Measurements from ENCODE around the gene CAMK1D.

Gene CAMK1D

DNA sequence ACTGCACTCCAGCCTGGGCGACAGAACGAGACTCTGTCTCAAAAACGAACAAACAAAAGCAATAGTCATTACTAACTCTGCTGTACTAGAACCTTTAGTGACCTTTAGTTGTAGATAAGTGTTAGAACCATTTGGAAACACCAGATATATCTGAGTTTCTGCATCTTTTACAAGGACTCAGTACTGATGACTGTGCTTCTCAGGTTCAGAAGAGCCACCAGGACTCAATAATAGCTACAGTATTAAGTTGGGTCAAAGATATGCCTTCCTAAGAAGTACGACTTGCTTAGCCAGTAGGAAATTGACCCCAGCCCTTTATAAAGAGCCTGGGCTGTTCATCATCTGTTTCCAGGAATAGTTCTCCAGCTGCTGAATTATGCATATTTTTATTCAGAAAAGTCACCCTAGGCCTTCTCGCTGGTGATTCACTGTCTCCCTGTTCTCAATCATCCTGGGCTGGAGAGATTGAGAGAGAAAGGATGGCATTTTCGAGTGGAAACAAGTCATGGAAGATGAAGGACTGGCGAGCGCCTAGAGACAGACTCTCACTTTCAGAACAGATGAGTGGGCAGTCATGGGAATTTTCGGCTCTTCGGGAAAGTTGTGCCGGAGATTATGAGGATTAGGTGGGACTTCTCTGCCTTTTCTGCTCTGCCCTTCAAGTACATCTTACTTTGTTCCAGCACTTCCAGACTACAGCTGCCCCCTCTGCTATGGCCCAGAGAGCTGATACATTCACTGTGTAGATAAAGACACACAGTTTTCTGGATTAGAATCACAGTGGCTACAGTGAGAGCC is 336.1 kb downstream of the CAMK1D start:
- no peak for DNase-seq (ENCODE audit: low spot score)
- FAIRE-seq = no peak

GRCh38 chr10:12687996-12688395 is 338.6 kb downstream of the CAMK1D start:
- DNase-seq (ENCODE audit: low spot score) = no peak
- FAIRE-seq = no peak

DNA sequence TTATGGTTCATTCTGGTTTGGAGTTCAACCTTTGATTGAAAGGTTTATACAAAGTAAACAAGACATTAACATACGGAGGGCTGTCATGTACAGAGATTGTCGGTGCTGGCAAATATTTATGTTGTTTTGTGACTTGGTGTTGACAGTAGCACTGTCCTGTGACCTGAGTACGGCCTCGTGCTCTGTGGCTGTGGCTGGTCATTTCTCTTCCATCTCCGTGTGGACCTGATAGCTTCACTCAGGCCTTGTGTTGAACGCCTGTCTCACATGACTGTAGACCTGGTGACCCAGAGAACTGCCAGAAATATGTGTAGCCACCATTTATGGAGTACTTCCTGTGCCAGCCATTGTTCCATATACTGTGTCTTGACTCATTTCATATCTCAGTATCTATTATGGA is 340.5 kb downstream of the CAMK1D start:
- DNase-seq (ENCODE audit: low spot score) (no peak), FAIRE-seq (no peak)

- DNase-seq (ENCODE audit: low spot score) (no peak), FAIRE-seq (no peak)
Observed at GRCh38 chr10:12690525-12691126, 341.3 kb downstream of the CAMK1D start.

DNA sequence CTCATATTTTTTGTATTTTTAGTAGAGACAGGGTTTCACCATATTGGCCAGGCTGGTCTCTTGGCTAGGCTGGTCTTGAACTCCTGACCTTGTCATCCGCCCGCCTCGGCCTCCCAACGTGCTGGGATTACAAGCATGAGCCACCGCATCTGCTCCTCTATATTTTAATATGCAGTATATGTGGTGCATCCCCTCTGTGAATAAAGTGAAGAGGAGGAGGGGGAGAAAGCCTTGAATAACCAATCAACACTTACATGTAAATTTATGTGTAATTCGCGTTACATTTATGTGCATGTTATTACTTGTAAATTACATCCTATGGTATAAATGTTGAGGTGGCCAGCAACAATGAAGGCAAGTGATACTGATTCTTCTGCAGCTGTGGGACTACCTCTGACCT is 342.2 kb downstream of the CAMK1D start:
- FAIRE-seq (no peak), DNase-seq (ENCODE audit: low spot score) (no peak)

DNA sequence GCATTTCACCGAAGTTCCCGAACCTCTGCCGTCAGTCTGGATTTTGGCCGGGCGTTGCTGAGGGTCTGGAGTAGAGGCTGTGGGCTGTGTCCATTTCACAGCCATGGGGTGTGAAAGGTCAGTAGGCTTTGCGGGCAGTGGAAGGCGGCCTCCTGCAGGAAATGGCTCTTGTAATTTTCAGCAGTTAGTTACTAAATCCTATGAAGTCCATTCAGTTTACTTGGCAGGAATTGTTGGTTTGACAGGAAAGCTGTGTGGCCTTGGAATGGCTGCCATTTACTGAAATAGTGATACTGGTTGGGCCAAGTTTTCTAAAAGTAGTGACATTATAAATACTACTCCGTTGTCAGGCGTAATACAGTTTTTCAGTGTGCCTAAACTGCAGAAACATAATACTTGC is 348.4 kb downstream of the CAMK1D start:
- FAIRE-seq (no peak), DNase-seq (ENCODE audit: low spot score) (no peak)

- FAIRE-seq = peak; percentile 98
- DNase-seq (ENCODE audit: low spot score) = peak; percentile 85
Observed at GRCh38 chr10:12699258-12699700, 349.9 kb downstream of the CAMK1D start.

DNA sequence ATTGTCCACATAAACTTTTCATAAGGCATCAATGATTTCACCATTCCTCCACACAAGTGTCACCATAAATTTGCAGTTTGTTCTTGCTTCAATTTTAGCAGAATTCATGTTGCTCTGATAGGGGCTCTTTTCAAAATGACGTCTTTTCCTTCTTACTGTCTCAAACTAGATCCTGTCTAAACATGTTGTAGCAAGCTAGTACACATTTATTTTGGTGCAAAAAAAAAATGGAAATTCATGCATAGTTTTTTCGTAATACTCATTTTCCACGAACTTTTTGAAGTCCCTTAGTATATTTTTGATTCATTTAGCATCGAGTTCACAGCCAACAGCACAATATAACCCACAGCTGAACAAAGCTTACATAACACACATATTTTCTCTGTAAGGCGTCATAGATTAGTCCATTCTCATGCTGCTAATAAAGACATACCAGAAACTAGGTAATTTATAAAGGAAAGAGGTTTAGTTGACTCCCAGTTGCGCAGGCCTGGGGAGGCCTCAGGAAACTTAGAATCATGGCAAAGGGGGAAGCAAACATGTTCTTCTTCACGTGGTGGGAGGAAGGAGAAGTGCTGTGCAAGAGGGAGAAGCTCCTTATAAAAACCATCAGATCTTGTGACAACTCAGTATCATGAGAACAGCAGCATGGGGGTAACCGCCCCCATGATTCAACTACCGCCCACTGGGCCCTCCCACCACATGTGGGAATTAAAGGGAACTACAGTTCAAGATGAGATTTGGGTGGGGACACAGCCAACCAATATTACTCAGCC is 350.6 kb downstream of the CAMK1D start:
- no peak for DNase-seq (ENCODE audit: low spot score)
- no peak for FAIRE-seq

GRCh38 chr10:12700557-12700874 is 351.2 kb downstream of the CAMK1D start:
- FAIRE-seq (no peak), DNase-seq (ENCODE audit: low spot score) (no peak)

DNA sequence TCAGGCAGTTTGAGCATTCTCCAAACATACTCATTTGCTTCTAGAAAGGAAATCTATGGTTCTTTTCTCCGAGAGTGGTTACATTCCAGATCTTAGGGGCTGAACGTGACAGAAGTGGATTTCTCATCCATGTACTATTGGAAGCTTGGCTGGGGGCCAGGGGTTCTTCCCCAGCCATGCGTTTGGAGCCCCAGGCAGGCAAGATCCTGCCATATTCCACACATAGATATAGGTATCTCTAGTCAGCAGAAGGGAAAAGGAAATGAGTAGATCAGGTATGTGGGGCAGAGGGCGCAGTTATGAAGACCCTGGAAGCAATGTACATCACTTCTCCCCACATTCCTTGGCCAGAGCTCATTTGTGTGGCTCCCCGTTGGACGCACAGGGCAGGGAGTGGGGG is 352.3 kb downstream of the CAMK1D start:
- DNase-seq (ENCODE audit: low spot score) = peak; percentile 40
- FAIRE-seq = no peak

- FAIRE-seq (no peak), DNase-seq (ENCODE audit: low spot score) (no peak)
Observed at GRCh38 chr10:12702215-12702770, 352.9 kb downstream of the CAMK1D start.

- DNase-seq (ENCODE audit: low spot score) = peak; percentile 61
- FAIRE-seq = peak; percentile 65
Observed at GRCh38 chr10:12703126-12703525, 353.8 kb downstream of the CAMK1D start.

DNA sequence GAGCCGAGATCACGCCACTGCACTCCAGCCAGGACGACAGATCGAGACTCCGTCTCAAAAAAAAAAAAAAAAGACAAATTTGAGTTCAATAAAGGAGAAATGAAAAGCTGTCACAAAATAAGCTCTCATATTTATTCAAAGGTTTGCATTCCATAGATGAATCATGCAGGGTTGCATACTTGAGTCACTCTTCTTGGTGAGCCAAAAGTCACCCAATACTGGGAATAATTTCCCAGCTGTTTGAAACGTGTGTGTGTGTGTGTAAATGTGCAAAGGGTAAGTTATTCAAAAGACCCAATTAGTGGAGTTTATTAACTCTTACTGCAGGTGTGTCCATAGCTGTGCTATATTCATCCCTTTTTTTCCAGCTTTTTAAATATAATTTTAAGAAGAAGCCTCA is 354.5 kb downstream of the CAMK1D start:
- DNase-seq (ENCODE audit: low spot score) (peak; percentile 69), FAIRE-seq (peak; percentile 92)

- peak; percentile 71 for FAIRE-seq
- DNase-seq (ENCODE audit: low spot score) = no peak
Observed at GRCh38 chr10:12704488-12704887, 355.1 kb downstream of the CAMK1D start.

- peak; percentile 57 for DNase-seq (ENCODE audit: low spot score)
Observed at GRCh38 chr10:12705943-12706342, 356.6 kb downstream of the CAMK1D start.

DNA sequence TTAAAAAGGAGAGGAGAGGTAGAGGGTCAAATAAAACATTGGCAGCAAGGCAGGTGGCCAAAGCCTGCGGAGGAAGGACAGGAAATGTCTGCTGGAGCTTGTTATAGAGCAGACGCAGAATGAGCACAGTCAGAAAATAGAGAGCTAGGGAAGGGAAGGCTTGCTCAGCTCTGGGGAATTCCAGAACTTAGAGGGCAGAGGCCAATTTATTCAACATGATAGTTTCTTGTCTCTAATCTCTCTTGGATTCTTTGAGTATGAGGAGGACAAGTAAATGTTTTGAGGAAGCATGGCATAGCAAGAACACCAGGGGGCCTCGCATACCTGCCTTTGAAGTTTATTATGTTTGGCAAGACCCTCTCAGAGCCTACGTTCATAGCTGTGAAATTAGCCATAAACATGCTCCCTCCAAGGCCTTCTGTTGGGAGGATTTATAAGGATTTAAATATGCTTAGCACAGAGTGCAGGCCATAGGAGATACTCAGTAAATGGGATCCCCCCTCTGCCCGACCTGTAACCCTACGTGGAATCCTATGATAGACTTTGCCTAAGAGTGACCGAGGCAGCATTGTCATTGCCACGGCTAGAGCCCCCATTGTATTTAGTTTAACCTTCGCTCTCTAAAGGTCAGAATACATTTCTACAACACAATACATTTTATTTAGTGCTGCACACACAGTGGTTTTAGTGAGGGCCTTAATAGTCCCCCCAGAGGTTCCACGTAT is 358.3 kb downstream of the CAMK1D start:
- peak; percentile 91 for DNase-seq (ENCODE audit: low spot score)
- peak; percentile 94 for FAIRE-seq

More at GRCh38 chr10:12705943-12706342, 356.6 kb downstream of the CAMK1D start:
- FAIRE-seq = peak; percentile 77

- FAIRE-seq (no peak), DNase-seq (ENCODE audit: low spot score) (no peak)
Observed at GRCh38 chr10:12709000-12709401, 359.7 kb downstream of the CAMK1D start.

DNA sequence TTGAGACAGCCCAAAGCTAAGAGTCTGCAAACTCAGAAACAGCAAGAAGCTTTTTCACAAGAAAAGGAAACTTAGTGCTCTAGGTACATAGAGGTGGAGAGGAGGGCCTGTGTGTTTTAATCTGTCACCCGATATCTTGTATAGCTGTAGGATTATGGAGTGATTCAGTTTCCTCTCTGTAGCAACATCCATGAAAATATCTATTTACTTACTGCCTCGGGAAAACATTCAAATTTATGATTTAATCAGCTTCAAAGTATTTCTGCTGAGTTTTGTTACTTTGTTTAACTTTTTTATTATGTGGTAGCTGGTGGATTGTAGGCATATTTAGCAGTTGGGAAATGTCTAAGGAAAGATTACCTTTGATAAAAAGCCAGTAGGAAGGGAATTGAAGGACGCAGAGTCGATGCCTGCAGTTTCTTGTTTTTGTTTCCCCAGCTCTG is 360.2 kb downstream of the CAMK1D start:
- FAIRE-seq (no peak), DNase-seq (ENCODE audit: low spot score) (no peak)

GRCh38 chr10:12710157-12710556 is 360.8 kb downstream of the CAMK1D start:
- FAIRE-seq (no peak), DNase-seq (ENCODE audit: low spot score) (no peak)

- DNase-seq (ENCODE audit: low spot score) (peak; percentile 58), FAIRE-seq (peak; percentile 52)
Observed at GRCh38 chr10:12710594-12711349, 361.4 kb downstream of the CAMK1D start.

DNA sequence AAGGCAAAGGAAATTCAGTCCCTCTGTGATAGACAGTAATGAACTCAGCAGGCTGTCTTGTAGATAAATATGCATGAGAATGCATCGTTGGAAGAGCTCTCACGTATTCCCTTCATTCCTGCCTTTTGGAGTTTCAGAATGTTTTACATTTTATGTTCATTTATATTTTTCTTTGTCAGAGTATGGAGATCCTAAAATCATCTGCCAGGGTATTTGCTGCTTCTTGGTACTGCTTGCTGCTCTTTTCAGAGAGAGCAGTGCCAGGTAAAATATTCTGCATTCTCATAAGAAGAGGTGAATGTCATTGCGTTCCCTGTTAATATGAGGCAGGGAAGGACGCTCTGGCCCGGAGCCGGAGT is 362.0 kb downstream of the CAMK1D start:
- FAIRE-seq = no peak

More for the DNA sequence above, 362.0 kb downstream of the CAMK1D start:
- DNase-seq (ENCODE audit: low spot score) = no peak
